ENCODE results near the gene ACTG1.

Gene ACTG1

DNA sequence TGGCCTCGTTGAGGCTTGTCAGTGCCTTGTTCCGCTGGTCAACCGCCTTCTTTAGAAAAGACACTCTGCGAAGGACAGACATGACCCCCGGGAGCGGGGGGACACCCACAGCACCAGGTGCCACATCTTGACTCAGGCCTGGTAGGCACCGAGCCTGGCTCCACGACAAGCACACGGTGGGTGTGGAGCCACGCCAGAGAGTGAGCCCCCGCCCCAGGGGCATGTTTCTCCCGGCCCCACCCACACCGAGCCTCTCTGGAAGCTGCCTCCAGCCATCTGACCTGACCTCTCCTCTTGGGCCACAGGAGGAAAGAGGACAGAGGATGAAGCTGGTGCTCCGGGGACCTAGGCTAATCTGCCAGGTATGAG is 35.0 kb upstream of the ACTG1 start:
- H3K27me3 ChIP-seq (replicated peaks), result no peaks in the 10 kb centered on the region
- TF ChIP-seq, protein P1, sequence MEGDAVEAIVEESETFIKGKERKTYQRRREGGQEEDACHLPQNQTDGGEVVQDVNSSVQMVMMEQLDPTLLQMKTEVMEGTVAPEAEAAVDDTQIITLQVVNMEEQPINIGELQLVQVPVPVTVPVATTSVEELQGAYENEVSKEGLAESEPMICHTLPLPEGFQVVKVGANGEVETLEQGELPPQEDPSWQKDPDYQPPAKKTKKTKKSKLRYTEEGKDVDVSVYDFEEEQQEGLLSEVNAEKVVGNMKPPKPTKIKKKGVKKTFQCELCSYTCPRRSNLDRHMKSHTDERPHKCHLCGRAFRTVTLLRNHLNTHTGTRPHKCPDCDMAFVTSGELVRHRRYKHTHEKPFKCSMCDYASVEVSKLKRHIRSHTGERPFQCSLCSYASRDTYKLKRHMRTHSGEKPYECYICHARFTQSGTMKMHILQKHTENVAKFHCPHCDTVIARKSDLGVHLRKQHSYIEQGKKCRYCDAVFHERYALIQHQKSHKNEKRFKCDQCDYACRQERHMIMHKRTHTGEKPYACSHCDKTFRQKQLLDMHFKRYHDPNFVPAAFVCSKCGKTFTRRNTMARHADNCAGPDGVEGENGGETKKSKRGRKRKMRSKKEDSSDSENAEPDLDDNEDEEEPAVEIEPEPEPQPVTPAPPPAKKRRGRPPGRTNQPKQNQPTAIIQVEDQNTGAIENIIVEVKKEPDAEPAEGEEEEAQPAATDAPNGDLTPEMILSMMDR (IDR thresholded peaks at IDR 0.05; ENCODE audit: low read depth, low read length, missing control alignments), result no peak
- H3K27ac ChIP-seq, result no peak overlapping the region
- in situ Hi-C loops (cut with HindIII; ENCODE audit: low pct_ligation_motif_present, low sequenced_read_pairs), result no loop called here
- H3K4me3 ChIP-seq (ENCODE audit: low read depth, low read length), result no peak overlapping the region
- DNase-seq, result no peak
- peaks cover 53% of the 10 kb centered on the region for H3K36me3 ChIP-seq (replicated peaks)

DNA sequence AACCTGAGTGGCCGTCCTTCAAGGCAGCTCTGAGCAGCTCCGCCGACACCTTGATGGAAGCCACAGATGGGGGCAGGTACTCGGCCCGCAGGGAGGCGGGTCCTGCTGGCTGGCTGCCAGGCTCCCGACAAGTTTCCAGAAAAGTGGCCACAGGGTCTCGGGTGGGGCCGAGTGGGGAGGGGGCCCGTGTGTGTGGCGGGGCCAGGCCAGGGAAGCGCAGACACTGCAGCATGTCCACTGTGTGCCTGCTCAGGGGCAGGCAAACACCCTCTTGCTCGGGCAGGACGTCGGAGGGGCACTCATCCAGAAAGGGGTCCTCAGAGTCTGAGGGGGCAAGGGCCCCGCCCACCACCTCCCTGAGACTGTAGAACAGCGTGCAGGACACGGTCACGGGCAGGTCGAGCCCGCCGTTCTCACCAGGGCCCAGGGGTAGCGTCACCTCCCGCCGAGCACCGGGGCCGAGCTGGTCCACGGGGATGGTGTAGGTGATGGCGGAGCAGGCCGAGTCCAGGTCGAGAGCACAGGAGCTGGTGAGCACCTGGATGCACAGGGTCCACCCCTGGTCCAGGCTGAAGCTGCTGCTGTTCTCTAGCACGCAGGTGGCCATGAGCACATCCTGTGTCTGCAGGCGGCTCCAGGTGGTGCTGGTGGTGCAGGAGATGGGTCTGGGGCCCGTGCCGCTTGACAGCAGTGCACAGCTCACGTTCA is 34.5 kb upstream of the ACTG1 start:
- in situ Hi-C loops (cut with HindIII; ENCODE audit: low pct_ligation_motif_present, low sequenced_read_pairs), result no loop called here
- TF ChIP-seq, protein P1 (IDR thresholded peaks at IDR 0.05; ENCODE audit: low read depth, low read length, missing control alignments), result no peak
- H3K27me3 ChIP-seq (replicated peaks), result no peaks in the 10 kb centered on the region
- H3K4me3 ChIP-seq (ENCODE audit: low read depth, low read length), result no peak overlapping the region
- no peak overlapping the region for H3K27ac ChIP-seq
- DNase-seq, result no peak
- H3K36me3 ChIP-seq (replicated peaks), result peaks cover 53% of the 10 kb centered on the region

DNA sequence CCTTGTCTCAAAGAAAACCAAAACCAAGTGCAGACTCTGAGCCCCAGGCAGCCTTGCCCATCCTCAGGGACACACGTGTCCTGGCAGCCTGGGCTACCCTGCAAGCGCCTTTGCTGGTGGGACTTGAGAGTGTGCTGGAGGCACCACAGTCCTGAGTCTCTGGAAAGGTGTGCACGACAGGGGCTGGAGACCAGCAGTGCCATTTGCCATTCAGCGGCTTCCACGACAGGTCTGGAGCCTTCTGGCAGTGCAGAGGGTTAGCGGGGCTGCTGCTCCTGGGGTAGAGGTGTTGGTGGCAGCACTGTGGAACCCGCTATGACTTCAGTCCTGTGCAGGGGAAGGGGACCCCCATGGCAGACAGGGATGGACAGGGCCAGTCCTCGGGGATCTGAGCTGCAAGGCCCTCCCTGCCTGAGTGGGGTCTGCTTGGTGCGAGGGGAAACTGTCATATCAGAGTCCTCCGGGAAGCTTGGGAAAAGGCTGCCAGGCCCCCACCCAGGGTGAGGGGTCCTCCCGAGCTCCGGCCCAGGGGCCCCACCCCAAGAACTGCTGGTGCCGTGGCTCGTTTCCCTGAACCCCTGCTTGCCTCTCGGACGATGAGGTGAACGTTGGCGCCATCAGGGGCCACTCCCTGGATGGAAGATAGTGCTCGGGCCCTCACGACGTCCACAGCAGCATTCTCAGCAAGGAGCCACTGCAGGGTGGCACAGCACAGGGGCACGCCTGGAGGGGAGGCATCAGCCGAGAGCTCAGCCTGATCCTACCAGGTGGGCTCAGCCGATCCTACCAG is 32.8 kb upstream of the ACTG1 start:
- Histone ChIP-seq H3K27ac (no peak overlapping the region), H3K36me3 (replicated peaks) (peaks cover 57% of the 10 kb centered on the region), H3K27me3 (replicated peaks) (no peaks in the 10 kb centered on the region), H3K4me3 (ENCODE audit: low read depth, low read length) (no peak overlapping the region)
- DNase-seq, result no peak
- TF ChIP-seq, protein P1 (IDR thresholded peaks at IDR 0.05; ENCODE audit: low read depth, low read length, missing control alignments), result no peak
- in situ Hi-C loops (cut with HindIII; ENCODE audit: low pct_ligation_motif_present, low sequenced_read_pairs), result no loop called here

- no peak overlapping the region for H3K4me3 ChIP-seq (ENCODE audit: low read depth, low read length)
- H3K27ac ChIP-seq, result no peak overlapping the region
- H3K36me3 ChIP-seq (replicated peaks), result peaks cover 64% of the 10 kb centered on the region
- TF ChIP-seq, protein P1 (IDR thresholded peaks at IDR 0.05; ENCODE audit: low read depth, low read length, missing control alignments), result no peak
- no peaks in the 10 kb centered on the region for H3K27me3 ChIP-seq (replicated peaks)
- in situ Hi-C loops (cut with HindIII; ENCODE audit: low pct_ligation_motif_present, low sequenced_read_pairs), result no loop called here
- no peak for DNase-seq
Measured at GRCh38 chr17:81544281-81544974, 31.8 kb upstream of the ACTG1 start.

DNA sequence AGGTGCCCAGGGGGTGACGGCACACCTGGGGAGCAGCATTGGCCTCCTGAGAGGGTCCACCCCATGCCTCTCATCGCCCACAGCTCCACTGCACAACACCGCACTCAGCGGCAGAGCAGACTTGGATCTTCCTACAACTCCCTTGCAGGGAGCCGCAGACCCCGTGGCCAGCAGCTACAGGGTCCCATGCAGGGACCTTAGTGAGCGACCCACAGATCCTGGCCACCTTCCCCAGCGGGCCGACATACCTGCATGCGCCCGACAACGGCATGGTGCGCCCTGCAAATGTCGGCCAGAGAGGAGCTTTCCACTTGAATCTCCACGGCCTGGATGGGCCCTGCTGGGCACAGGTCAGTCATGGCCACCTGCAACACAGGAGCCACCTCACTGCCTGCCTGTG is 31.2 kb upstream of the ACTG1 start:
- in situ Hi-C loops (cut with HindIII; ENCODE audit: low pct_ligation_motif_present, low sequenced_read_pairs), result no loop called here
- DNase-seq, result no peak
- H3K27me3 ChIP-seq (replicated peaks), result no peaks in the 10 kb centered on the region
- H3K36me3 ChIP-seq (replicated peaks), result peaks cover 59% of the 10 kb centered on the region
- H3K27ac ChIP-seq, result no peak overlapping the region
- TF ChIP-seq, protein P1 (IDR thresholded peaks at IDR 0.05; ENCODE audit: low read depth, low read length, missing control alignments), result no peak
- no peak overlapping the region for H3K4me3 ChIP-seq (ENCODE audit: low read depth, low read length)
